ENCODE data around the gene RILPL1. TPM values are rescaled to one million over a fixed set of nuclear protein-coding genes. Genes with fewer than 3 reads are reported as not detected.
A peak's percentile ranks its signal among the peaks of the same experiment; 100 is the strongest.
"Not testable (repeated sequence)": the region's sequence is repeated elsewhere in the genome, so short reads cannot be mapped to it uniquely, and the experiment has no call there.

RILPL1 gene
- total RNA-seq (2022) (9.5 and 9.7 TPM in 2 replicates), Bru-seq, nascent RNA (percentile 52 among the genes with signal in this experiment), BruChase-seq, experiment 1, labeled RNA remaining after a 6-hour chase (percentile 58 among the genes with signal in this experiment), BruChase-seq, experiment 2, labeled RNA remaining after a 2-hour chase (percentile 55 among the genes with signal in this experiment)
- long read RNA-seq, transcript RILPL1-202 (7 exons, 3,932 nt), result major isoform, 8 of 8 reads
- long read RNA-seq, partial matches to known transcripts, result 0 of 8 reads
- long read RNA-seq, other reads (novel, unspliced or antisense), result 0 of 8 reads

GRCh38 chr12:123533672-123534643 is at the start of gene RILPL1:
TSS of gene RILPL1 (minus strand) at chr12:123533719. CDS start at chr12:123533482, 237 bp downstream.
- no TSS peak for BruUV-seq (replicated peaks)

GRCh38 chr12:123580772-123581171 is 47.3 kb upstream of the RILPL1 start:
- no peaks in the 10 kb centered on the region for H3K27me3 Mint-ChIP-seq (ENCODE audit: unreplicated experiment)
- CTCF ChIA-PET, result no interaction called here
- no peak for DNase-seq
- BruUV-seq (replicated peaks), result no TSS peak
- intact Hi-C loops (cut with micrococcal nuclease; ENCODE audit: unreplicated experiment), result no loop called here
- TF ChIP-seq, protein P1, sequence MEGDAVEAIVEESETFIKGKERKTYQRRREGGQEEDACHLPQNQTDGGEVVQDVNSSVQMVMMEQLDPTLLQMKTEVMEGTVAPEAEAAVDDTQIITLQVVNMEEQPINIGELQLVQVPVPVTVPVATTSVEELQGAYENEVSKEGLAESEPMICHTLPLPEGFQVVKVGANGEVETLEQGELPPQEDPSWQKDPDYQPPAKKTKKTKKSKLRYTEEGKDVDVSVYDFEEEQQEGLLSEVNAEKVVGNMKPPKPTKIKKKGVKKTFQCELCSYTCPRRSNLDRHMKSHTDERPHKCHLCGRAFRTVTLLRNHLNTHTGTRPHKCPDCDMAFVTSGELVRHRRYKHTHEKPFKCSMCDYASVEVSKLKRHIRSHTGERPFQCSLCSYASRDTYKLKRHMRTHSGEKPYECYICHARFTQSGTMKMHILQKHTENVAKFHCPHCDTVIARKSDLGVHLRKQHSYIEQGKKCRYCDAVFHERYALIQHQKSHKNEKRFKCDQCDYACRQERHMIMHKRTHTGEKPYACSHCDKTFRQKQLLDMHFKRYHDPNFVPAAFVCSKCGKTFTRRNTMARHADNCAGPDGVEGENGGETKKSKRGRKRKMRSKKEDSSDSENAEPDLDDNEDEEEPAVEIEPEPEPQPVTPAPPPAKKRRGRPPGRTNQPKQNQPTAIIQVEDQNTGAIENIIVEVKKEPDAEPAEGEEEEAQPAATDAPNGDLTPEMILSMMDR (IDR thresholded peaks at IDR 0.05; ENCODE audit: unreplicated experiment), result no peak
- no peak overlapping the region for H3K4me3 Mint-ChIP-seq (ENCODE audit: low read depth, unreplicated experiment)
- no peaks in the 10 kb centered on the region for H3K9me3 Mint-ChIP-seq (ENCODE audit: low read depth, unreplicated experiment)
- peaks cover 37% of the 10 kb centered on the region for H3K36me3 Mint-ChIP-seq (ENCODE audit: insufficient read depth, unreplicated experiment)
- H3K4me1 Mint-ChIP-seq (ENCODE audit: low read depth, unreplicated experiment), result peaks cover 18% of the 10 kb centered on the region
- H3K27ac Mint-ChIP-seq (ENCODE audit: unreplicated experiment), result no peak overlapping the region

More at GRCh38 chr12:123533672-123534643, at the start of gene RILPL1:
- intact Hi-C loops (cut with micrococcal nuclease; ENCODE audit: unreplicated experiment), result no loop called here
- no peaks in the 10 kb centered on the region for H3K9me3 Mint-ChIP-seq (ENCODE audit: low read depth, unreplicated experiment)
- H3K4me3 Mint-ChIP-seq (ENCODE audit: low read depth, unreplicated experiment), result peak within 1 kb of the TSS; percentile 82
- CTCF ChIA-PET, result interaction anchor here (0.6 kb wide), 1 partner anchor 50 kb away, joined by 4 read pairs; no protein-coding TSS in a partner anchor
- peaks cover 18% of the 10 kb centered on the region for H3K27me3 Mint-ChIP-seq (ENCODE audit: unreplicated experiment)
- peak; percentile 68 for DNase-seq
- no peak within 1 kb of the TSS for H3K27ac Mint-ChIP-seq (ENCODE audit: unreplicated experiment)
- TF ChIP-seq, protein P1 (IDR thresholded peaks at IDR 0.05; ENCODE audit: unreplicated experiment), result peak; percentile 45
- no peaks in the 10 kb centered on the region for H3K4me1 Mint-ChIP-seq (ENCODE audit: low read depth, unreplicated experiment)
- H3K36me3 Mint-ChIP-seq (ENCODE audit: insufficient read depth, unreplicated experiment), result peaks cover 23% of the 10 kb centered on the region

DNA sequence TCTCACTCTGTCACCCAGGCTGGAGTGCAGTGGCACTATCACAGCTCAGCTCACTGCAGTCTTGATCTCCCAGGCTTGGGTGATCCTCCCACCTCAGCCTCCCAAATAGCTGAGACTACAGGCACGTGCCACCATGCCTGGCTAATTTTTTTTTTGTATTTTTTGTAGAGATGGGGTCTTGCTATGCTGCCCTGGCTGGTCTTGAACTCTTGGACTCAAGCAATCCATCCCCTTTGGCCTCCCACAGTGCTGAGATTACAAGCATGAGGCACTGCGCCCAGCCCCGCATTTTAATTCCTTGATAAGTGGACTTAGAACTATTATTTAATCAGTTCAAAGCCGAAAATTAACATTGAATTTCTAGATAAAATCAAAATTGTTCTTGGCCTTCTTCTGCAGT is 45.3 kb upstream of the RILPL1 start:
- DNase-seq, result not testable (repeated sequence)

DNA sequence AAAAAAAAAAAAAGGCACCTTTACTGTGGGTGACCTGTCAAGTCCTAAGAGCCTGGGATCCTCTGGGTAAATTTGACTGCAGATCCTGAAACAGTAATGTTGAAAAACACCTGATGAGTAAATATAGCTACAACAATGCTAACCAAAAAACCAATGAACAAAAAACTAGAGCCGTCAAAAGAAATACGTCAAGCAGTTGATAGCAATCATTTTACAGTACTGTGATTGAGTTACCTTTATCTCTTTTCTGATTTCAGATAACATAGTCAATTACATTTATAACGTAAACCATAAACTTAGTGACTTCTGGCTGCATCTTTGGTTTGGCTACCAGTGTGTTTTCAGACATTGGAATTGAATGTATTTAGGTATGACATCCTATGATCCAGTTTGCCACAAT is 44.7 kb upstream of the RILPL1 start:
- peaks cover 12% of the 10 kb centered on the region for H3K36me3 Mint-ChIP-seq (ENCODE audit: insufficient read depth, unreplicated experiment)
- intact Hi-C loops (cut with micrococcal nuclease; ENCODE audit: unreplicated experiment), result no loop called here
- H3K27ac Mint-ChIP-seq (ENCODE audit: unreplicated experiment), result no peak overlapping the region
- TF ChIP-seq, protein P1 (IDR thresholded peaks at IDR 0.05; ENCODE audit: unreplicated experiment), result no peak
- no peak for DNase-seq
- H3K9me3 Mint-ChIP-seq (ENCODE audit: low read depth, unreplicated experiment), result no peaks in the 10 kb centered on the region
- peaks cover 12% of the 10 kb centered on the region for H3K4me1 Mint-ChIP-seq (ENCODE audit: low read depth, unreplicated experiment)
- H3K27me3 Mint-ChIP-seq (ENCODE audit: unreplicated experiment), result peaks cover 13% of the 10 kb centered on the region
- CTCF ChIA-PET, result no interaction called here
- H3K4me3 Mint-ChIP-seq (ENCODE audit: low read depth, unreplicated experiment), result no peak overlapping the region
- BruUV-seq (replicated peaks), result no TSS peak

More for the DNA sequence above, 45.3 kb upstream of the RILPL1 start:
- intact Hi-C loops (cut with micrococcal nuclease; ENCODE audit: unreplicated experiment); H3K9me3 Mint-ChIP-seq (ENCODE audit: low read depth, unreplicated experiment); H3K27me3 Mint-ChIP-seq (ENCODE audit: unreplicated experiment); CTCF ChIA-PET; BruUV-seq (replicated peaks); H3K4me3 Mint-ChIP-seq (ENCODE audit: low read depth, unreplicated experiment); H3K27ac Mint-ChIP-seq (ENCODE audit: unreplicated experiment): not testable (repeated sequence)
- Mint-ChIP-seq H3K4me1 (ENCODE audit: low read depth, unreplicated experiment) (peaks cover 12% of the 10 kb centered on the region), H3K36me3 (ENCODE audit: insufficient read depth, unreplicated experiment) (peaks cover 18% of the 10 kb centered on the region)

All from Calu3 (cell line).